HEK293 (cell line): ENCODE data around the gene CD2AP.

ENCODE experiments used
- AEBP2 ChIP-seq: fragments of 450-650 bp; formaldehyde crosslinking; IDR thresholded peaks from 2 replicates; pipeline ENCODE4 v1.5.1; 2016; ENCODE audit warnings: missing biosample characterization, missing genetic modification characterization, borderline replicate concordance
- ATF2 ChIP-seq: fragments of 450-650 bp; formaldehyde crosslinking; IDR thresholded peaks from 2 replicates; pipeline ENCODE4 v1.5.1; 2016; ENCODE audit warnings: missing biosample characterization, missing genetic modification characterization, low read depth
- BCL11A ChIP-seq: fragments of 450-650 bp; formaldehyde crosslinking; IDR thresholded peaks from 2 replicates; pipeline ENCODE4 v1.5.1; 2016; ENCODE audit warnings: low read depth, missing biosample characterization, missing genetic modification characterization
- ELK4 ChIP-seq: IDR thresholded peaks from 2 replicates; pipeline ENCODE4 v1.6.1; 2011; ENCODE audit warnings: mild to moderate bottlenecking, low read depth, low read length, borderline replicate concordance
- FEZF1 ChIP-seq: fragments of 450-650 bp; formaldehyde crosslinking; IDR thresholded peaks from 2 replicates; pipeline ENCODE4 v1.5.1; 2016; ENCODE audit warnings: missing biosample characterization, missing genetic modification characterization
- HOXD13 ChIP-seq: sonication (generic); formaldehyde crosslinking; IDR thresholded peaks from 2 replicates; pipeline ENCODE4 v1.8.0; 2022; ENCODE audit warnings: missing genetic modification reagents, borderline replicate concordance
- OVOL3 ChIP-seq: fragments of 450-650 bp; formaldehyde crosslinking; IDR thresholded peaks from 2 replicates; pipeline ENCODE4 v1.5.1; 2016; ENCODE audit warnings: missing biosample characterization, missing genetic modification characterization
- PRDM1 ChIP-seq: fragments of 450-650 bp; formaldehyde crosslinking; IDR thresholded peaks from 2 replicates; pipeline ENCODE4; 2016; ENCODE audit warnings: missing biosample characterization, missing genetic modification characterization
- PRDM10 ChIP-seq: fragments of 450-650 bp; formaldehyde crosslinking; IDR thresholded peaks from 2 replicates; pipeline ENCODE4 v1.5.1; 2016; ENCODE audit warnings: missing biosample characterization, missing genetic modification characterization
- YY1 ChIP-seq: fragments of 450-650 bp; formaldehyde crosslinking; IDR thresholded peaks from 2 replicates; pipeline ENCODE4 v1.5.1; 2018; ENCODE audit warnings: missing biosample characterization, missing genetic modification characterization
- ZBTB44 ChIP-seq: fragments of 450-650 bp; IDR thresholded peaks from 2 replicates; pipeline ENCODE4 v1.5.1; 2018; ENCODE audit warnings: missing biosample characterization, mild to moderate bottlenecking, missing genetic modification characterization
- ZBTB48 ChIP-seq: fragments of 450-650 bp; formaldehyde crosslinking; IDR thresholded peaks from 2 replicates; pipeline ENCODE4 v1.5.1; 2016; ENCODE audit warnings: missing biosample characterization, missing genetic modification characterization
- ZBTB49 ChIP-seq: fragments of 450-650 bp; formaldehyde crosslinking; IDR thresholded peaks from 2 replicates; pipeline ENCODE4 v1.5.1; 2016; ENCODE audit warnings: missing biosample characterization, missing genetic modification characterization, low read depth
- ZNF112 ChIP-seq: fragments of 450-650 bp; formaldehyde crosslinking; IDR thresholded peaks from 2 replicates; pipeline ENCODE4 v1.5.0; 2017; ENCODE audit warnings: missing biosample characterization, missing genetic modification characterization
- ZNF16 ChIP-seq: fragments of 450-650 bp; formaldehyde crosslinking; IDR thresholded peaks from 2 replicates; pipeline ENCODE4 v1.5.1; 2016; ENCODE audit warnings: low read depth, missing biosample characterization, missing genetic modification characterization
- ZNF366 ChIP-seq: fragments of 450-650 bp; formaldehyde crosslinking; conservative IDR thresholded peaks from 2 replicates; pipeline ENCODE4 v1.5.1; 2016; ENCODE audit warnings: missing biosample characterization, missing genetic modification characterization
- ZNF48 ChIP-seq: fragments of 450-650 bp; formaldehyde crosslinking; IDR thresholded peaks from 2 replicates; pipeline ENCODE4 v1.5.1; 2016; ENCODE audit warnings: missing biosample characterization, missing genetic modification characterization
- ZNF548 ChIP-seq: fragments of 450-650 bp; formaldehyde crosslinking; IDR thresholded peaks from 2 replicates; pipeline ENCODE4 v1.5.1; 2016; ENCODE audit warnings: missing biosample characterization, missing genetic modification characterization
- ZNF580 ChIP-seq: fragments of 450-650 bp; formaldehyde crosslinking; IDR thresholded peaks from 2 replicates; pipeline ENCODE4 v1.5.1; 2016; ENCODE audit warnings: missing biosample characterization, missing genetic modification characterization
- ZNF585B ChIP-seq: fragments of 450-650 bp; formaldehyde crosslinking; IDR thresholded peaks from 2 replicates; pipeline ENCODE4 v1.5.1; 2016; ENCODE audit warnings: missing biosample characterization, missing genetic modification characterization
- ZNF596 ChIP-seq: fragments of 450-650 bp; IDR thresholded peaks from 2 replicates; pipeline ENCODE4 v1.5.0; 2018; ENCODE audit warnings: missing biosample characterization, mild to moderate bottlenecking, missing genetic modification characterization, moderate library complexity
- ZNF600 ChIP-seq: fragments of 450-650 bp; formaldehyde crosslinking; IDR thresholded peaks from 2 replicates; pipeline ENCODE4 v1.5.1; 2016; ENCODE audit warnings: missing biosample characterization, missing genetic modification characterization
- ZNF639 ChIP-seq: fragments of 450-650 bp; formaldehyde crosslinking; IDR thresholded peaks from 2 replicates; pipeline ENCODE4 v1.5.1; 2016; ENCODE audit warnings: missing biosample characterization, missing genetic modification characterization
- ZNF658 ChIP-seq: fragments of 450-650 bp; formaldehyde crosslinking; IDR thresholded peaks from 2 replicates; pipeline ENCODE4; 2016; ENCODE audit warnings: missing biosample characterization, missing genetic modification characterization
- ZSCAN16 ChIP-seq: fragments of 450-650 bp; formaldehyde crosslinking; IDR thresholded peaks from 2 replicates; pipeline ENCODE4 v1.5.1; 2016; ENCODE audit warnings: missing biosample characterization, missing genetic modification characterization
- ZSCAN30 ChIP-seq: fragments of 450-650 bp; IDR thresholded peaks from 2 replicates; pipeline ENCODE4 v1.5.1; 2018; ENCODE audit warnings: missing biosample characterization, mild to moderate bottlenecking, missing genetic modification characterization, moderate library complexity

CD2AP gene

GRCh38 chr6:47483853-47484546 lies 6.4 kb downstream of the CD2AP start (continued):
- TF ChIP-seq ZNF580 (peak; percentile 93), ZNF585B (tag by site-specific recombination) (no peak), ZNF48 (tag by site-specific recombination) (no peak), ZNF16 (tag by site-specific recombination) (no peak), OVOL3 (tag by site-specific recombination) (peak; percentile 92), YY1 (tag by site-specific recombination) (no peak), ELK4 (no peak), ZNF548 (tag by site-specific recombination) (no peak), ZSCAN16 (tag by site-specific recombination) (peak; percentile 44), ZNF596 (tag by site-specific recombination) (peak; percentile 27; the same call in 1 of the 2 replicates), ZNF639 (tag by site-specific recombination) (peak; percentile 33; the same call in 1 of the 2 replicates), ZBTB48 (tag by site-specific recombination) (no peak), ZNF658 (no peak), ZNF112 (tag by site-specific recombination) (no peak), ATF2 (0 out of 2 replicates have a peak, but pooled peaks have one; percentile 16), ZSCAN30 (tag by site-specific recombination) (peak; percentile 75), BCL11A (peak; percentile 93), PRDM10 (tag by site-specific recombination) (peak; percentile 8; the same call in 1 of the 2 replicates), HOXD13 (CRISPR knock-in tag) (peak; percentile 55; the same call in 1 of the 2 replicates), ZBTB49 (tag by site-specific recombination) (no peak), AEBP2 (tag by site-specific recombination) (0 out of 2 replicates have a peak, but pooled peaks have one; percentile 2), PRDM1 (tag by site-specific recombination) (no peak; the same call in 1 of the 2 replicates), ZBTB44 (tag by site-specific recombination) (peak; percentile 64; the same call in 1 of the 2 replicates), ZNF366 (tag by site-specific recombination) (peak; percentile 80), ZNF600 (tag by site-specific recombination) (no peak), FEZF1 (peak; percentile 95)
